IPS-NIHi7 (cell line): ENCODE measurements around the gene HTT.
A peak's percentile ranks its signal among the peaks of the same experiment; 100 is the strongest.
"Not testable (repeated sequence)": the region's sequence is repeated elsewhere in the genome, so short reads cannot be mapped to it uniquely, and the experiment has no call there.

Experiments used
- DNase-seq: peaks from one replicate; pipeline ENCODE4 v3.0.0; 2012; ENCODE audit warnings: mixed read lengths; ENCODE audit errors: extremely low spot score

Gene HTT

DNA sequence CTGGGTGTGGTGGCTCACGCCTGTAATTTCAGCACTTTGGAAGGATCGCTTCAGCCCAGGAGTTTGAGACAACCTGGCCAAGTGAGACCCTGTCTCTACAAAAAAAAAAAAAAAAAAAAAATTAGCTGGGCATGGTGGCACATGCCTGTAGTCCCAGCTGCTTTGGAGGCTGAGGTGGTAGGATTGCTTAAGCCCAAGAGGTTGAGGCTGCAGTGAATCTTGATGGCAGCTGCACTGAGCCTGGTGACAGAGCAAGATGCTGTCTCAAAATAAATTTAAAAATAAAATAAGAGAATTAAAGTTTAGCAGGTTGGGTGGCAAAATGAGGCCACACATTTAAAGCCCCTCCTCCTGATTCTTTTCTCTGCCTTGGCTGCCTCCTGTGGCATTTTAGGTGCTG, 47.1 kb downstream of the HTT start:
- no peak for DNase-seq

DNA sequence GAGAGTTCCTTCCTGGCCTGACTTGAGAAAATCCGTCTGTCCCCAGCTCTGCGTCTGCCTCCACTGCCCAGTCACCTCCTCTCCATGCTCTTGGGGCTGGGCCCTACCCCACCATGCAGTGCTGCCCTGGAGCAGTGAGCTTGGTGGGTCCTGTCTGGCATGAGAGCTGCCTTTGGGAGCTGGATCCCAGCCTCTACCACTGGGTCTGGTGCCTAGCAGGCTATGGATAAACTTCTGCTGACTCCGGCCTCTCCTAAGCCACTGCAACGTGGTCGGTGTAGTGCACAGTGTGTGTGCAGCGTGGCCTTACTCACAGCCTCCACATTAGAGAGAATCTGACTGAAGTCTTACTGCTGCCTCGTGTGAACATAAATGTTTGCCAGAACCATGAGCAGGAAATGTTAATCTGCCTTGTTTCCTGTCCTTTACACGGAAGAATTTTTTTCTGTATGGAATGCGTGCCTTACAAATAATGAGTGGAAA, 47.6 kb downstream of the HTT start:
- DNase-seq: no peak

DNA sequence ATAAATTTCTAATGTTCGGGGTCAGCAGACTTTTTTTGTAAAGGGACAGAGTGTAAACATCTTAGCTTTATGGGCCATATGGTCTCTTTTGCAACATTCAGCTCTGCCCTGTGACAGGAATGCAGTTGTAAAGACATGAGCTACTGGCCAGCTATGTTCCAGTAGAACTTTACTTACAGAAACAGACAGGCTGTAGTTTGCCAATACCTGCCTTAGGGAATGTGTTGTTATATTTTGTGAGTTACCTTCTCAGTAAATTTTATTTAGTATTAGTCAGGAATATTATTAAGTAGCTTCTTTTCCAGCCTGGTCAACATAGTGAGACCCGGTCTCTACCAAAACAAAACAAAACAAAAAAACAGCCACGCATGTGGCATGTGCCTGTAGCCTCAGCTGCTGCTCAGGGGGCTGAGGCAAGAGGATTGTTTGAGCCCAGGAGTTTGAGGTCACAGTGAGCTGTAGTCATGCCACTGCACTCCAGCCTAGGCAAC, 48.7 kb downstream of the HTT start:
- no peak for DNase-seq

DNA sequence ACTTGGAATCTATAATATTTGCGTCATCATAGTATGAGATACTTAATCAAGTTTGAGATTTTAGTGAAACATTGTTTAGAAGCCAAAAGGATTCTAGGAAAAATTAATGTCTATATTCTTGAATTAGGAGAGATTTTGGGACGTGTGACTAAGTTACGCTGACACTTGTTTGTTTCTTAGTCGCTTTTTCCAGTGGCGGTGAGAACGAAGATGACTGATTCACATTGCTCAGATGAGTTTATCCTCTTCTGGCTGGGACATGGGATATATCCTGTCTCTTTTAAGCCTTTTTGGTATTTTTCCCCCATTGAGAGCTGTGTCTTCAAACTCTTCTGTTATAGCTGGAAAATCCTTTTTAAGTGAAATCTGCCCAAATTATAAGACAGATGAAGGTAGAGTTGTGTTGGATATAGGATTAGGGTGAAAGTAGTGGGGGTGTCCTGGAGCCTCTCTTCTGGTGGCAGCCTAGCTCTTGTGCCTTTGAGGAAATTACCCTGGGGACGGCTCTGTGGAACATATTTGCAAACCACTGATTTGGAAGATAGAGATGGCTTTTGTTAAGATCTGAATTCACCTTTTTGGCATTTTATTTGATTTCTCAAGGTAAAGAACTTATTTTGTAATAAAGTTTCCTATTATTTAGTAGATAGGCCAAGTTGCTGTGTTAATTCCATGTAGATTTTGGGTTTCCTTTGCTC, 49.7 kb downstream of the HTT start:
- DNase-seq: no peak

DNA sequence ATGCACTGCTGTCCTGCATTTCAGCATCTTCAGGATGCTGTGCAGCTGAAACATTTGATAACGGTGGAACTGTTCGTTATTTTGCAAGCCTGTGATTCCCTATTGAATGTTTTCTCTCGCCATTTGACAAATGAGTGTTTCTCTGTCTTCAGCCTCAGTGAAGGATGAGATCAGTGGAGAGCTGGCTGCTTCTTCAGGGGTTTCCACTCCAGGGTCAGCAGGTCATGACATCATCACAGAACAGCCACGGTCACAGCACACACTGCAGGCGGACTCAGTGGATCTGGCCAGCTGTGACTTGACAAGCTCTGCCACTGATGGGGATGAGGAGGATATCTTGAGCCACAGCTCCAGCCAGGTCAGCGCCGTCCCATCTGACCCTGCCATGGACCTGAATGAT, 52.6 kb downstream of the HTT start:
- DNase-seq: no peak

DNA sequence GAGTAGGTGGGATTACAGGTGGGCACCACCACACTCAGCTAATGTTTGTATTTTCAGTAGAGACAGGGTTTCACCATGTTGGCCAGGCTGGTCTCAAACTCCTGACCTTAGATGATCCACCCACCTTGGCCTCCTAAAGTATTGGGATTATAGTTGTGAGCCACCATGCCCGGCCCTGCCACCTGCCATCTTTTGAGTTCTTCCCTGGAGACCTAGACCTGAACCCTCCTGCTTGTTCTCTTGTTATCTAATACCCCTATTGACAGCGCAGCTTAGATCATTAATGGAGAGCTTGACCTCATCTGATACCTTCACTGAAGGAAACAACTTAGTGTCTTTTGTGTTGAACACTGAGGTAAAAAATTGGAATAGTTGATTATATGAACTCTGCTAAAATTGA, 53.6 kb downstream of the HTT start:
- DNase-seq: no peak

DNA sequence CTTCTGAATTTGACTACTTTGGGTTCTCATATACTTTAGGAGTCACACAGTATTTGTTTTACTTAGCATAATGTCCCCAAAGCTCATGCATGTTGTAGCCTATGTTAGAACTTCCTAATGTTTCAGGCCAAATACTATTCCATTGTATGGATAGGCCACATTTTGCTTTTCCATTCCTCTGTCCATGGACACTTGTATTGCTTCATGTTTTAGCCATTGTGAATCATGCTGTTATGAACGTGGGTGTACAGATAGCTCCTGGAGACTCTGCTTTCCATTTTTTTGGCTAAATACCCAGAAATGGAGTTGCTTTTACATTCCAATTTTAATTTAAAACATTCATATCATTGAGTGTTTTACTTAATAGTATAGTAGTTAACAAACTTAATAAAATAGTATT, 54.5 kb downstream of the HTT start:
- no peak for DNase-seq

DNA sequence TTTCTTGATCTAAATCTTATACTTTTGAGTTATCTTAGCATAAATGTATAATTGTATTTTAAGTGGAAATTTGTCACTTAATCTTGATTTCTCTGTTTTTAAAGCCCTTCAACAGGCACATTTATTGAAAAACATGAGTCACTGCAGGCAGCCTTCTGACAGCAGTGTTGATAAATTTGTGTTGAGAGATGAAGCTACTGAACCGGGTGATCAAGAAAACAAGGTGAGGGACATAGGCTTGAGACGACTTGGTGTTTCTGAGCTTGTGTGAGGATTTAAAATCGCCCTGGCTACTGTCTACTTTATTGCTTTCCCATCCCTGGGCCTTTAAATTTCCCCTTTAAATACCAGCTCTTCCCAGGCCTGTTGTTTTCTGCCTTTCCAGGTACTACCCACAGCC, 55.7 kb downstream of the HTT start:
- DNase-seq: no peak

DNA sequence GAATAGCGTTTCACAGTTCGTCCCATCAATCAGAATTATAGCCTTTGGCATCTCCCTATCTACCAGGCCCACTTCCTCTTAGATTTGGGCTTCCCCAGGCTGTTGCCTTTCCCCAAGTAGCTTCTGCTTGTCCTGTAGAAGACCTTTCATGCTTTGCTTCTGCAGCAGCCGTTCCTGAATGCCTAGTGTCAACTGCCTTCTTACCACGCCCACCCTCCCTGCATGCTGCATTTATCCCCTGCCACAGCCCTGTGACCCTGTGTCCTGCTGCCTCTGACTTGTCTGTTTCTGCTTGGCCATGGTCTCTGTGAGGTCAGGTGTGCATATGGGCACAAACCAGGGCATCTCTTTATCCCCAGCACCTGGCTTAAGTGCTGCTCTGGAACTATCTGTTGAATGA, 56.3 kb downstream of the HTT start:
- no peak for DNase-seq

DNA sequence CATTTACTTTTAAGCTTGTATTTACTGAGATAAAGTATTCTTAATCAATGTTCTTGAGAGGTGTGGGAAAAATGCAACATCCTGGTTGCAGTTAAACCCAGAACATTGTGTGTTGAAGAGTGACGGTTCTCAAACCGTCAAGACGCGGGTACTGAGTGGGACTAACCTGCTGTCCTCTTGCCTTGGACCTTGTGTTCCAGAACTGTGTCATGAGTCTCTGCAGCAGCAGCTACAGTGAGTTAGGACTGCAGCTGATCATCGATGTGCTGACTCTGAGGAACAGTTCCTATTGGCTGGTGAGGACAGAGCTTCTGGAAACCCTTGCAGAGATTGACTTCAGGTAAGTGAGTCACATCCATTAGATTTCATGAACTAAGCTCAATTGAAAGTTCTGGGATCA, 59.7 kb downstream of the HTT start:
- DNase-seq: no peak

DNA sequence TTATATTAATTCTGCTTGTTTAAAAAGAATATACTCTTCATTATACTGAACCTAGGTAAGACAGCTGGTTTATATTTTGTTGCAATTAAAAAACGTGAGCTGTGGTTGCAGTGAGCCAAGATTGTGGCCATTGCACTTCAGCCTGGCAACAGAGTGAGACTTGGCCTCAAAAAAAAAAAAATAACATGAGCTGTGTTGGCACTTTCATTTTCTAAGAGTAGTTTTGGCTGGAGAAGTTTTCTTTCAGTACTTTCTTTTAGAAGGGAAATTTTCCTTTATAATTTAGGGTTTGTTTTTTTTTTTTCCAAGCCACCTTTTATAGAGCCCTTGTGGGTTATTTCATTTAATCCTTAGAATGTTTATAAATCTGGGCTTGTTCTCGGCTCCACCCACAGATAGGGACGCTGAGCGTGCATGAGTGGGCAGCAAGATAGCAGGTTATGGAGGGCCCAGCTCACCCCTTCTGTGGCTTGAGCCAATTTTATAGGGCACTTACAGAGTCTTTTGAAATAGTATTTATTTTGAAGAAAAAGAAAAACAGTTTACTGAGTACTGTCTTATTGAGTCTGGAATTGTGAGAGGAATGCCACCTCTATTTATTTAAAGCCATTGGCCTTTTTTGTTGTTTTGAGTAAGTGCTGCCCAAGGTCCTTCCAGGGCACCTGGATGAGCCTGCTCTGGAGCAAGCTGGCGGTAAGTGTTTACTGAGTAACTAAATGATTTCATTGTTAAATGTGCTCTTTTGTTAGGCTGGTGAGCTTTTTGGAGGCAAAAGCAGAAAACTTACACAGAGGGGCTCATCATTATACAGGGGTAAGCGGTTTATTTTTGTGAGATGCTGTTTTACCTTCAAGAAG, 60.9 kb downstream of the HTT start:
- no peak for DNase-seq

DNA sequence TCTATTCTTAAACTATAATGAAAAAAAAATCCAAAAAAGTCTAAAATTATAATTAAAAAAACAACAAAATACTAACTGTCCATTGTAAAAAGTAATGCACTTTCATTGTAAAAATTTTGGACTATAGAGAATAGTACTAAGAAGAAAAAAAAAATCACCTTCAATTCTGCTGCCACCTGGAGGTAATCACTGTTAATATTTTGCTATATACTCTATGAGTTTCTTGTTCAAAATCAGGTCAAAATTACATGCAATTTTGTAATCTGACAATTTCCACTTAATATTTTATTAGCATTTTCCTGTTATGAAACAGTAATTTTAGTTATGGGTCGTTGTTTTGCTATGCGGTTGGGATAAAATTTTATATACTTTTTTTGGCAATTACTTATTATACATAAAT, 62.0 kb downstream of the HTT start:
- no peak for DNase-seq

DNA sequence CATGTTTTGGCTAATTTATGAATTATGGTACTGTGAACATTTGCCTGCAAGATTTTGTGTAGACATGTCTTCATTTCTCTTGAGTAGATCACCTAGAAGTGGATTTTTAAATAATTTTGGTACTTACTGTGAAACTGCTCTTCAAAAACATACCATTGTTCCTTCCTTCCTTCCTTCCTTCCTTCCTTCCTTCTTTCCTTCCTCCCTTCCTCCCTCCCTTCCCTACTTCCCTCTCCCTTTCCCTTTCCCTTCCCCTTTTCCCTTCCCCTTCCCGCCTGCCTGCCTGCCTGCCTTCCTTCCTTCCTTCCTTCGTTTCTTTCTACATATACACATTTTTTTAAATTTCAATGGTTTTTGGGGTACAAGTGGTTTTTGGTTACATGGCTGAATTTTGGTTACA, 63.4 kb downstream of the HTT start:
- DNase-seq: no peak

DNA sequence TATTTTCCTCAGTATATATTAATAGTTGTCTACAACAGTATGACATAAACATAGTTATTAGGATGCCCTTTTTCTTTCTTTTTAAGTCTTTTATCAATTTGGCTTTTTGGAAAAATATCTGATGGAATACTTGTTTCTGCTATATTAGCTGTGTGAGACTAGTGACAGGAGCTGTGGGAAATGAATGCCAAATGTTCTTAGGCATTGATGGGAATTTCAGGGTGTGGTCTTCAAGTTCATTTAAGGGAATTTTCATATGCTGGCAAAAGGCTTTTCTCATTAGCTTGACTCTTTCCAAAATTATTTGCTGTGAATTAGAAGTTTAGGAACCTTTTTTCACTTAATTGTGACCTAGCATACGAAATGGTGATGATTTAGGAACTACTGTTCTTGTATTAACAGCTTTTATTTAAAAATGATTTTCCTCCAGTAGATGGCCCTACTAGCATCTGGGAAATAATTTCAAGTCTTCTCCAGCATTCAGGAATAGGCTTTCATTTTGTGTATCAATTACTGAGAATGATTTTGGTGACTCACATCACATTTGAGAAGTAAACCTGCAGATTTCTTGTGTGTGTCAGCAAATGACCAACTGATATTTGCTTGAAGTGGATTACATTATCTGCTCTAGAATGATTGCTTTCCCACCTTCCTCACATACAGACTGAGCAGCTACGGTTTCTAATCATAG, 70.9 kb downstream of the HTT start:
- no peak for DNase-seq

DNA sequence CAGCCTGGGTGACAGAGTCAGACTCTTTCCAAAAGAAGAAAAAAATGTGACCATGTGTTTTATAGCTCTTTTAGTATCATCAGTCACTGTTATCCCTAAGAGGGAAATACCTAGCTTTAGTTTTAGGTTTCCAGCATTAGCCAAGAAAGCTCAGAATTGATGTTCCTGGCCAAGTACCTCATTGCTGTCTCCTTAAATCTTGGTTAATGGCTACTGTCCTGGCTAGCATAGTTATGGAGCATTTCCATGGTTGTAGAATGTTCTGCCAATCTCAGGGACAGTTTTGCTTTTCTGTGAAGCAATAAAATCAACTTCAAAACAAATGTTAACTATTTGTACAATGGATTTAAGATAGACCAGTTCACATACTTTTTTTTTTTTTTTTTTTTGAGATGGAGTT, 74.4 kb downstream of the HTT start:
- DNase-seq: no peak

DNA sequence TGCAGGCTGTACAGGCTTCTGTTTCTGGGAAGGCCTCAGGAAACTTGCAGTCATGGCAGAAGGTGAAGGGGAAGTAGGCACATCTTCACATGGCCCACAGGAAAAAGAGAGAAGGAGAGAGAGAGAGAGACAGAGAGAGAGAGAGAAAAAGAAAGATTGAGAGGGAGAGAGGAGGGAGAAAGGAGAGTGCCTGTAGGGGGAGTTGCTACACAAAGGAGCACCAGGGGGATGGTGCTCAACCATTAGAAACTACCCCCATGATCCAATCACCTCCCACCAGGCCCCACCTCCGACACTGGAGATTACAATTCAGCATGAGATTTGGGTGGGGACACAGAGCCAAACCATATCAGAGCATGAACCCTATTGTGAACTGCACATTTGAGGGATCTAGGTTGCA, 76.8 kb downstream of the HTT start:
- not testable (repeated sequence) for DNase-seq

DNA sequence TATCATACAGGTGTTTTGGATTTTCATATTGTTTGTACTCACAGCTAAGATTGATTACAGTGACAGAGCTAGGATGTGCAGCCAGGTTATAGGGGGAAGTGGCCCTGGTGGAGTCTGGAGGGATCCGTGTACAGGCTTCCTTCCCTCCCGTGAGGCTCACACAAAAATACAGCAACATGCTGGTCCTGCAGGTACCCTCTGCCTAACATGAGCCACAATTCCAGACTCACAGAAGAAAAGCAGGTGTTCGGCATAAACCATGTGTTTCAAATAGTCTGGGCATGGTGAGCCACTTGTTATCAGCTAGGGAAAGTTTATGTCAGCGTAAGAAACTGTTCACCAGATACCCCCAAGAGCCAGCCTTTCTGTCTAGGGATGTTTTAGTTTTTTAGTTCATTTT, 82.9 kb downstream of the HTT start:
- DNase-seq: no peak

DNA sequence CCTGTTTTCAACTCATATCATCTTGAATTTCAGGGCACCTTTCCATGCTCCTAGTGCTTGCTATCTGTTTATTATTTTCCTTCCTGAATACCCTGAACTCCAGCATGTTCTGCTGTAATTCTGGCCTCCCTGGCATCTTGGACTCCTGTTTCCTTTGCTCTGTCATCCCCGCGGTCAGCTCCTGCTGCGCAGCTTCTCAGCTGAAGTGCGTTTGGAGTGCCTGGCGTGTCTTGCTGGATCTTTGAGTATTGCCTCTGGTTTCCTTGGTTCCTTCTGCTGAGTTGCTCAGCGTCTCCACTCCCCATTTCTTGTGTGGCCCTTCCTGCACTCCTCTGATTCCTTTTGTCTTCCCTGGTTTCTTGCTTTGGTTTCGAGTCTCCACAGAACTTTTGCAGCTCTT, 84.4 kb downstream of the HTT start:
- no peak for DNase-seq

DNA sequence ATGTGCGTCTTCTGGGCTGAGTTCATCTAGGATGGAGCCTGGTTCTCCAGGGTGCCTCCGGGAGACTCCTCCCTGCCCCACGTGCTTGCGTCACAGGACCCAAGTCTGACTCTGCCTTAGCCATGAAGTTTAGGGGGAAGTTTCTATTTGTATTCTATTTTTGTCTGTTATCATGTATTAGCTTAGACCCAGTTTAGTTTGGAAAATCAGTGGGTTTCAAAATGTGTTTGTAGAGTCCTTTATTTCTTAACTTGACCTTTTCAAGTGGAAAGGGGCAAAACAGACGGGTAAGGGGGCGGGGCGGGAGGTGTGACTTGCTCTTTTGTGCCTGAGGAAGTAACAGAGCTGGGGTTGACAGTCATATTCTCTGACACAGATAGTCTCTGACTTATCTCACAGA, 86.0 kb downstream of the HTT start:
- DNase-seq: no peak

DNA sequence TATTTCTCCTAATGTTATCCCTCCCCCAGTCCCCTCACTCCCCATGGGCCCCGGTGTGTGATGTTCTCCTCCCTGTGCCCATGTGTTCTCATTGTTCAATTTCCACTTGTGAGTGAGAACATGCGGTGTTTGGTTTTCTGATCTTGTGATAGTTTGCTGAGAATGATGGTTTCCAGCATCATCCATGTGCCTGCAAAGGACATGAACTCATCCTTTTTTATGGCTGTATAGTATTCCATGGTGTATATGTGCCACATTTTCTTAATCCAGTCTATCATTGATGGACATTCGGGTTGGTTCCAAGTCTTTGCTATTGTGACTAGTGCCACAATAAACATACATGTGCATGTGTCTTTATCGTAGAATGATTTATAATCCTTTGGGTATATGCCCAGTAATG, 86.6 kb downstream of the HTT start:
- not testable (repeated sequence) for DNase-seq

DNA sequence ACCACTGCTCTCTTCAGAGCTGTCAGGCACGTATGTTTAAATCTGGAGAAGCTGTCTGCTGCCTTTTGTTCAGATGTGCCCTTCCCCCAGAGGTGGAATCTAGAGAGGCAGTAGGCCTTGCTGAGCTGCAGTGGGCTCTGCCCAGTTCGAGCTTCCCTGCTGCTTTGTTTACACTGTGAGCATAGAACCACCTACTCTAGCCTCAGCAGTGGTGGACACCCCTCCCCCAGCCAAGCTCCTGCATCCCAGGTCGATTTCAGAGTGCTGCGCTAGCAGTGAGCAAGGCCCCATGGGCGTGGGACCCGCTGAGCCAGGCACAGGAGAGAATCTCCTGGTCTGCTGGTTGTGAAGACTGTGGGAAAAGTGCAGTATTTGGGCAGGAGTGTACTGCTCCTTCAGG, 92.0 kb downstream of the HTT start:
- DNase-seq: not testable (repeated sequence)

DNA sequence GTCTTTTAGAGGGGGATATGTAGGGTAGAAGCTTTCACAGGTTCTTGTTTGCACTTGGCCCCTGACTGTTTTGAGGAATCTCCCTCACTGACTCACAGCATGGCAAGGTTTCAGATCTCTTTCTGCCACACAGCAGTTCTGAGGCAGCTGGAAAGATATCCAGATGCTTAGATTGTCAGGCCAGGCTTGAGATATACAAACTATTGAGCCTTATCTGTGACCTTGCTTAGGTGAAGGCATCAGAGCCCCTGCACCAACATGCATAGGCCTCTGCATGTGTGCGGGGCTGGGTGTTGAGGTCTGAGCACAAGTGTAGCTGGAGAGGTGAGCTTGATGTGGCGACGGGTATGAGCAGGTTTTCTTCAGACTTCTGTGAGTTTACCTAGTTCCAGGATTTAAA, 93.5 kb downstream of the HTT start:
- peak; percentile 66 for DNase-seq
